Measurements from ENCODE around the gene STPG3.
A peak's percentile ranks its signal among the peaks of the same experiment; 100 is the strongest.

The STPG3 gene

DNA sequence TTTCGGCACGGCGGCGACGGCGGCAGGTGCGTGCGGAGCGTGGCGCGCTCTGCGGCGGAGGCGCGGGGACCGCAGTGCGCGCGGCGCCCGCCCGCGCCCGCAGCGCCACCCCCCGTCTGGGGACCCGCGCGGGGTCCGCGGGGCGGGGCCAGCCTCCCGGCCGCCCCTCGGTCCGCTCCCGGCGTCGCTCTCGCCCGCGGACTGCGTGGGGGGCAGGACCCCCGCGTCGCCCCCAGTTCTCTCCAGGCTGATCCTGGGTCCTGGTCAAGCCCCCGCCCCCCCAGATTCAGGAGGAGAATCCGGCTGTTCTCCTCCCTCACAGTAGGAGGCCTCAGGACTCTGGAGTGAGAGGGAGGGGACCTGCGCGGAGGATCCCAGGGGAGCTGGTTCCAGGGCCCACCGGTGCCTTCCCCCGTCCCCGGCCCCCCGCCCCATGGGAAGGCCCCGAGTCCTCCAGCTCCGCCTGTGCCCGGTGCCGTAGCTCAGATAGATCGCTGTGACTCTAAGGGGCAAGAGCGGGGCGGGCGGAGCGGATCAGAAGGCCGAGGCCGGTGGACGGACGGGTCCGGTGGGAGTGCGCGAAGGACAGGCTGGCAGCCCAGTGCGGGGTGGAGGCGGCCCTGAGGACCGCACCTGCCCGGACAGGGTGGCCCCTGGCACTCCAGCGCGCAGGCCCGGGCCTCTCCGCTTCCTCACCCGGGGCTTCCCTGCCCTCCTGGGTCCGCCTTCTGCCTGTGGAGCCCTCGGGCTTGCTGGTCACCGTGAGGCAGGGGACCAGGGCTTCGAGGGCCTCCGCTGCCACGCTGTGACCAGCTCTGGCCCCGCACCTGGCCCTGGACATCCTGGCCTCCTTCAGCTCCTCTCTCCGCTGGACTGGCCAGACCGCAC is 28.7 kb upstream of the STPG3 start, which contains the start of gene RNF208:
Gene RNF208, minus strand, starts transcription at position 51 of the 888 bp plus-strand sequence. CDS start 1,028 bp downstream, outside the sequence.
- DNase-seq = no peak

DNA sequence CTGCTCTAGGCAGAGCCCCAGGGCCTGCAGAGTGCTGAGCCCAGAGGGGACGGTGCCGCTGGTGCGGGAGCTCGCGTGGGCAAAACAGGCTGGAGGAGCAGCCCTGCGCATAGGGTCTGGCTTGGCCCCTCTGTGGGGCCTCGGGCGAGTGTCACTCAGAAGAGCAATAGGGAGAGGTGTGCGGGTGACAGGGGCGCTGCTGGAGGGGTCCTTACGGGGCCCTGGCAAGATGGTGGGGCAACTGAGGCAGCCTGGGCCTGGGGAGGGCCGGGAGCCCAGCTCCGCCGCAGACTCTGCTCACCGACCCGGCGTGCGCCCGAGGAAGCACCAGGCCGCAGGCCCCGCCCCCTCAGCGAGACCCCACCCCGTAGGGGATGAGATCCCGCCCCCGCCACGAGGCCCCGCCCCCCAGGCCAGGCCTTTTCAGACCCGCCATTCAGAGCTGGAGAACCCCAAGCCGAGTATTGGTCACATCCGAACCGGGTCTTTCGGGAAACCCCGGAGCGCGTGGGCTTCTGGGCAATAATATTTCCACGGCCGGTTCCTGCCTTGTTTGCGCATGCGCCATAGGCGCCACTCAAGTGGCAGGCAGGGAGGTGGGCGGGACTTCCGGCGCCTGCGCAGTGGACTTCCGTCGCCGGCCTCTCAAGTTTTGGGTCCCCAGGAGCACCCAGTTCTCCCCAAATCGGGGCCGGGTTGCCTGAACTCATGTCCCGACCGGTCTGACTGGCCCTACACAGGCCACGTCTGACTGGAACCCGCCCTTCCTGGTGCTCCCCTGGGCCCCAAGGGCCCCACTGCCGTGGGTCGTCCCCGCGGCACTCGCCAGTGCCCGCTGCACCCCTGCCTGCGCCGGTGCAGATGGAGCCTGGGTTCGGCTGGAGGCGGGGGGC is 27.8 kb upstream of the STPG3 start:
- DNase-seq = peak; percentile 96

DNA sequence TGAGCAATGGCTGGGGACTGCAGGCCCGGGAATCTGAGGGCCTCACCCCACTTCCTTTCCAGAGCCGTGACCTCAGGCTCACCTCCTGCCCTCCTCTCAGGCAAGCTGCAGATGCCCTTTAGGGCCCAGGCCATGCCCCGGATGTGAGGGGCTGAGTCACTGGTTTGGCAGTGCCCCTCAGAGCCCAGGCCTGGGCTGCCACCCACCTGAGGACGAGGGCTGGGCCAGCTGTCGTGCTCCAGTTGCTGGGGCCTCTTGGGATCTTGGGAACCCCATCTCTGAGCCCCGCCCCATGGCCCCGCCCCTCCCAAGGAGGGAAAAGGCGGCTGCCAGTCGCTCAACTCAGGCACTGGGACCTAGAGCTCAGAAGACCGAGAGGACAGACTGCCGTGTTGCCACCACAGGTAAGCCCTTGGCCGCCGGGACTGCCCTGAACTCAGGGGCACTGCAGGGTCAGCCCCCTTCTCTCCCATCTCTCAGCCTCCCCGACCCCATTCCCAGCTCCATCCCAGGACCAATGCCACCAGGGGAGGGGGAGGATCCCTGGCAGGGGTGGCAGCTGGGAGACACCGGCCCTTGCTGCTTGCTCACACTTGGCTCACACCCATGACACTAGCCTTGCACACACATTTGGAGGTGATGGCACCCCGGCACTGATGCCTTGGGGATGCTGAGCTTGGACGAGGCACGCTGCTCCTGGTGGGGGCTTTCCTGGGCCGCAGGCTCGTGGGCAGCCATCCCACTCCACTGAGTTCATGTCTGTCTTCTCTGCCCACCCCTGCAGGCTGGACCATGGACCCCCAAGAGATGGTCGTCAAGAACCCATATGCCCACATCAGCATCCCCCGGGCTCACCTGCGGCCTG is 26.0 kb upstream of the STPG3 start, which contains the start of gene CYSRT1:
Gene CYSRT1, plus strand, starts transcription at position 345 of the 865 bp plus-strand sequence. Its CDS starts 448 bp downstream, at position 793.
- peak; percentile 67 for DNase-seq

DNA sequence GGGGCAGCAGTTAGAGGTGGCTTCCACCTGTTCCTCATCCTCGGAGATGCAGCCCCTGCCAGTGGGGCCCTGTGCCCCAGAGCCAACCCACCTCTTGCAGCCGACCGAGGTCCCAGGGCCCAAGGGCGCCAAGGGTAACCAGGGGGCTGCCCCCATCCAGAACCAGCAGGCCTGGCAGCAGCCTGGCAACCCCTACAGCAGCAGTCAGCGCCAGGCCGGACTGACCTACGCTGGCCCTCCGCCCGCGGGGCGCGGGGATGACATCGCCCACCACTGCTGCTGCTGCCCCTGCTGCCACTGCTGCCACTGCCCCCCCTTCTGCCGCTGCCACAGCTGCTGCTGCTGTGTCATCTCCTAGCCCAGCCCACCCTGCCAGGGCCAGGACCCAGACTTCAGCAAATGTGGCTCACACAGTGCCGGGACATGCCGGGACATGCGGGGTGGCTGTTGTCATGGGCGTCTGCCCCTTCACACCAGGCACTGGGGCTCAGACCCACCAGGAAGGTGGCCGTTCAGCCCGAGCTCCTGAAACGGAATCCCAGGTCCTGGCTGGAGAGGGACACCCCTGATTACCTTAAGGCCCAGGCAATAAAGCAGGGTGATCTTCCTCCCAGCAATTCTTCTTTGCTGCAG is 25.3 kb upstream of the STPG3 start:
- DNase-seq = no peak

- no peak for DNase-seq
These were observed 24.6 kb upstream of the STPG3 start for GRCh38 chr9:137226338-137227053.

- no peak for DNase-seq
These were observed 23.8 kb upstream of the STPG3 start, which contains the start of gene RNF224 for GRCh38 chr9:137227054-137227852. RNF224 (plus strand) TSS chr9:137227502; CDS start chr9:137228336, 834 bp downstream.

GRCh38 chr9:137227853-137228505 is 23.1 kb upstream of the STPG3 start:
- no peak for DNase-seq

- DNase-seq = no peak
These were observed 22.5 kb upstream of the STPG3 start for GRCh38 chr9:137228506-137228967.

DNA sequence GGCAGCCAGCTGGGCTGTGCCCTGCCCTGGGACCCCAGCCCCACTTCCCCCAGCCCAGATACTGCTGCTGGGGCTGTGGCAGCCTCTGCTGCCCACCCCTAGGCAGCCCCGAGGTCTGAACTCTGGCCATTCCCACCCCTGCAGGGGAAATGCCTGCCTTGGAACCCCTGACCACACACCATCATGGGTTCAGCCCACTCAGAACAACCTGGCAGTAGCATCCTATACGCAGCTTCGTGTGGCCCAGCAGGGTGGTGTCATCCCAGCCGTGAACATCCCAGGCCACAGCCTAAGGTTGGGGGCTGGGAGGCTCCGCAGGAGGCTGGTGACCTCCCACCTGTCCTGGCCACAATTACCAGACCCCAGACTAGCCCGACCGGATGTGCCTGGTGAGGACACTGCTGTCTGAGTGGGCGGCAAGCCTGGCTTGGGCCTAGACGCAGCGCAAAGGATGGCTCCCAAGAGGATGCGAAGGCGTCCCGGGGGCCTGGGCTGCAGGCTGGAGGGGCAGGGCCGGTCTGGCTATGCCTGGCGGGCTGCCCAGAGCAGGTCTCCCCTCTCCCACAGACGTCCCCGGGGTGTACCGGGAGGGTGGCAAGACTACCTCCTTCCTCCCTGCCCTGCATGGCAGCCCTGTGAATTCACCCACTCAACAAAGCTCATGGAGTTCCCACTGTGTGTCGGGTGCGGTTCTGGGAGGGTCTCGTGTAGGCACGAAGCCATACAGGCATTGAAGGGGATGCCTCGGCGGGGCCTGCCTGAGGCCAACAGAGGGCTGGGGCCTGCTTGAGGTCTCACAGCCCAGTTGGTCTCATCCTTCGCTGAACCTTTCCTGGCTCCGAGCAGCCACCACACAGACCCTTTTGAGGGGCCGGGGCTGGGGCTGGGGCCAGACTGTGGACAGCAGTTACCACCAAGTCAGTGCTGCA is 21.9 kb upstream of the STPG3 start:
- DNase-seq = no peak

GRCh38 chr9:137229903-137230704 is 21.0 kb upstream of the STPG3 start:
- no peak for DNase-seq

- no peak for DNase-seq
These were observed 20.2 kb upstream of the STPG3 start, which contains the start of gene SLC34A3 for GRCh38 chr9:137230705-137231371. SLC34A3 (plus strand) TSS chr9:137230901; CDS start chr9:137231703, 802 bp downstream.

- DNase-seq = no peak
These were observed 19.6 kb upstream of the STPG3 start for GRCh38 chr9:137231372-137232039.

GRCh38 chr9:137232101-137232500 is 19.0 kb upstream of the STPG3 start:
- DNase-seq = no peak

GRCh38 chr9:137232510-137232909 is 18.6 kb upstream of the STPG3 start:
- DNase-seq = no peak

- DNase-seq = no peak
These were observed 17.7 kb upstream of the STPG3 start for GRCh38 chr9:137233143-137233980.

All from GF-D8 (cell line).